HepG2 (cell line): ENCODE results near the gene LRRC63. TPM values are rescaled to one million over a fixed set of nuclear protein-coding genes. Genes with fewer than 3 reads are reported as not detected.

Experiments
- ATAC-seq: fragments of 200-7000 bp; cut with Tn5 transposase; 3 replicates; pipeline ENCODE4 v1.9.1; 2020; ENCODE audit warnings: mild to moderate bottlenecking, moderate library complexity
- BruUV-seq: library from RNA; stranded (reverse); fragments of 400-500 nt; replicated peaks from 2 replicates; lab custom pipeline; 2021; lab: Mats Ljungman, UMichigan
- CTCF ChIA-PET: fragments of 300-600 bp; formaldehyde crosslinking; extraction: SDS; loops from one replicate; lab custom pipeline; 2021; ENCODE audit warnings: low total read pairs, inconsistent platforms, low intra/inter-chr PET ratio; lab: Yijun Ruan, JAX
- POLR2A ChIA-PET: fragments of 350-600 bp; sonication (Branson Sonifier 250); formaldehyde crosslinking; loops from one replicate; lab custom pipeline; 2020; ENCODE audit warnings: antibody characterized with exemption, inconsistent platforms; lab: Yijun Ruan, JAX
- DNase-seq: peaks from one replicate; pipeline ENCODE4 v3.0.0-alpha.2; 2015; ENCODE audit warnings: low spot score
- FAIRE-seq: peaks from 3 replicates; lab custom pipeline; 2011; peaks lifted over from hg19 to GRCh38; lab: Jason Lieb, UNC
- H2AFZ ChIP-seq: one replicate; pipeline ENCODE4 v1.6.1; 2011; ENCODE audit warnings: low read length, inconsistent platforms
- H3K27ac ChIP-seq: fragments of 300-600 bp; 3 replicates; pipeline ENCODE4 v1.8.0; 2011; ENCODE audit warnings: mixed run types, mild to moderate bottlenecking, mixed read lengths, low read length, inconsistent platforms; ENCODE audit not compliant: insufficient read depth; ENCODE audit errors: extremely low read length
- H3K27me3 ChIP-seq, 2 experiments: fragments of 200-600 bp in 1 of 2; 2 replicates in 1 of 2; 3 replicates in 1 of 2; pipeline versions ENCODE4 v1.6.0 to v1.8.0; 2011; ENCODE audit warnings: low read length in 2 of 2, mild to moderate bottlenecking in 2 of 2, moderate library complexity in 2 of 2, inconsistent platforms in 1 of 2; ENCODE audit not compliant: insufficient read depth in 2 of 2, control insufficient read depth in 1 of 2
- H3K36me3 ChIP-seq, 2 experiments: fragments of 200-600 bp in 1 of 2; replicated peaks in 1 of 2; 2 replicates in 1 of 2; 3 replicates in 1 of 2; pipeline versions ENCODE4 v1.5.1 to v1.8.0; 2011; ENCODE audit warnings: low read length in 2 of 2, inconsistent platforms in 1 of 2; ENCODE audit not compliant: insufficient read depth in 2 of 2, control insufficient read depth in 1 of 2
- H3K4me1 ChIP-seq: 2 replicates; pipeline ENCODE4 v1.5.1; 2012; ENCODE audit warnings: low read length, inconsistent platforms; ENCODE audit not compliant: insufficient read depth
- H3K4me2 ChIP-seq: 2 replicates; pipeline ENCODE4 v1.6.0; 2011; ENCODE audit warnings: low read depth, low read length, inconsistent platforms
- H3K4me3 ChIP-seq, 3 experiments: fragments of 200-600 bp in 1 of 3; sonication (generic), shearing (Covaris generic) in 1 of 3; replicated peaks in 1 of 3; 2 replicates each; pipeline ENCODE4 v1.5.1; 2011 to 2016; ENCODE audit warnings: low read length in 3 of 3, inconsistent platforms in 2 of 3, low read depth in 2 of 3, mild to moderate bottlenecking in 2 of 3, control low read depth in 1 of 3, mixed read lengths in 1 of 3; ENCODE audit not compliant: insufficient read depth in 1 of 3
- H3K79me2 ChIP-seq: one replicate; pipeline ENCODE4 v1.6.1; 2011; ENCODE audit warnings: low read length, inconsistent platforms; ENCODE audit not compliant: insufficient read depth
- H3K9ac ChIP-seq: 2 replicates; pipeline ENCODE4 v1.6.0; 2011; ENCODE audit warnings: mild to moderate bottlenecking, low read depth, low read length, inconsistent platforms; ENCODE audit not compliant: insufficient read depth
- H3K9me3 ChIP-seq: 2 replicates; pipeline ENCODE4 v1.5.1; 2012; ENCODE audit warnings: mild to moderate bottlenecking, low read length
- H4K20me1 ChIP-seq: 2 replicates; pipeline ENCODE4 v1.6.0; 2011; ENCODE audit warnings: inconsistent platforms, mild to moderate bottlenecking, low read length, moderate library complexity; ENCODE audit not compliant: insufficient read depth
- HNF1A ChIP-seq, 2 experiments: sonication (generic) in 1 of 2; formaldehyde crosslinking in 1 of 2; IDR thresholded peaks; 2 replicates each; pipeline versions ENCODE4 v1.4.0 to v1.6.1; 2016 to 2020; ENCODE audit warnings: borderline replicate concordance in 1 of 2, low read depth in 1 of 2, mild to moderate bottlenecking in 1 of 2, missing genetic modification reagents in 1 of 2
- ZNF670 ChIP-seq: sonication (generic); formaldehyde crosslinking; IDR thresholded peaks from 2 replicates; pipeline ENCODE4 v1.8.0; 2022; ENCODE audit warnings: mild to moderate bottlenecking, missing genetic modification reagents, borderline replicate concordance
- WGBS: methylation state at CpG from one replicate; pipeline ENCODE4 v1.1.6; 2017; ENCODE audit warnings: low lambda C conversion rate; 5-methylcytosine and 5-hydroxymethylcytosine counted together
- in situ Hi-C: cut with HindIII; loops from 2 replicates; pipeline ENCODE4 v1.10.0; 2017; ENCODE audit warnings: low pct_unique_long_range_greater_than_20kb; ENCODE audit not compliant: extremely low pct_ligation_motif_present
- intact Hi-C: fragments of 100-400 bp; cut with micrococcal nuclease; formaldehyde crosslinking; loops from one replicate; pipeline ENCODE4 v1.10.0; 2022; ENCODE audit not compliant: unreplicated experiment
- polyA plus RNA-seq, 8 experiments: library from polyadenylated mRNA; depleted of rRNA in 3 of 8; stranded (reverse) in 7 of 8; unstranded in 1 of 8; fragments of >200 nt; fragmentation: Illumina TruSeq in 4 of 8; extraction: Trizol in 4 of 8; gene quantifications; 2 replicates each; pipeline versions ENCODE4 v1.2.1 to v1.2.3, GENCODE V29; 2011 to 2016; ENCODE audit warnings: low read depth in 4 of 8, missing spikeins in 1 of 8, mixed read lengths in 1 of 8; ENCODE audit not compliant: insufficient read depth in 1 of 8
- total RNA-seq, 5 experiments: library from RNA; depleted of rRNA; stranded (reverse); fragments of >200 nt; fragmentation: Illumina TruSeq; extraction: Trizol; gene quantifications; 2 replicates each; pipeline ENCODE4 v1.2.3, GENCODE V29; 2016; ENCODE audit warnings: low read depth in 1 of 5

The LRRC63 gene
- total and polyA plus RNA-seq, 2 of the 13 experiments (the other 11 are each of a cell fraction or from before 2014, with no cell fraction given) = not detected

- TF ChIP-seq HNF1A (IDR thresholded peaks at IDR 0.05; ENCODE audit: low read depth) (no peak), HNF1A (CRISPR knock-in tag; IDR thresholded peaks at IDR 0.05; ENCODE audit: borderline replicate concordance) (no peak)
These were observed 92.8 kb downstream of the LRRC63 start (continued) for GRCh38 chr13:46304546-46304945.

- Histone ChIP-seq H3K4me3 (no peak overlapping the region), H4K20me1 (no peaks in the 10 kb centered on the region), H3K27ac (no peak overlapping the region), H3K4me1 (no peaks in the 10 kb centered on the region), H3K9ac (no peak overlapping the region), H3K4me2 (no peak overlapping the region), H2AFZ (no peak overlapping the region), H3K27me3 (no peaks in the 10 kb centered on the region), H3K36me3 (no peaks in the 10 kb centered on the region), H3K9me3 (no peaks in the 10 kb centered on the region)
- WGBS = 77% methylated on average over 1 of the region's 1 CpG
- FAIRE-seq (no peak), ATAC-seq (no peak), DNase-seq (no peak)
- intact Hi-C loops = no loop called here
- in situ Hi-C loops = no loop called here
- no TSS peak for BruUV-seq
- ChIA-PET CTCF (no interaction called here), POLR2A (no interaction called here)
- TF ChIP-seq ZNF670 (CRISPR knock-in tag) = no peak
- TF ChIP-seq, all 625 proteins: peak for 0
- no peaks in the 10 kb centered on the region for H3K79me2 ChIP-seq
These were observed 95.8 kb downstream of the LRRC63 start for GRCh38 chr13:46307554-46307953.
